GM19240 (cell line): ENCODE measurements around the gene CHPF.

Experiments used
- DNase-seq: peaks from one replicate; pipeline ENCODE4 v3.0.0; 2011; ENCODE audit warnings: low spot score; ENCODE audit not compliant: insufficient read length

The CHPF gene

DNA sequence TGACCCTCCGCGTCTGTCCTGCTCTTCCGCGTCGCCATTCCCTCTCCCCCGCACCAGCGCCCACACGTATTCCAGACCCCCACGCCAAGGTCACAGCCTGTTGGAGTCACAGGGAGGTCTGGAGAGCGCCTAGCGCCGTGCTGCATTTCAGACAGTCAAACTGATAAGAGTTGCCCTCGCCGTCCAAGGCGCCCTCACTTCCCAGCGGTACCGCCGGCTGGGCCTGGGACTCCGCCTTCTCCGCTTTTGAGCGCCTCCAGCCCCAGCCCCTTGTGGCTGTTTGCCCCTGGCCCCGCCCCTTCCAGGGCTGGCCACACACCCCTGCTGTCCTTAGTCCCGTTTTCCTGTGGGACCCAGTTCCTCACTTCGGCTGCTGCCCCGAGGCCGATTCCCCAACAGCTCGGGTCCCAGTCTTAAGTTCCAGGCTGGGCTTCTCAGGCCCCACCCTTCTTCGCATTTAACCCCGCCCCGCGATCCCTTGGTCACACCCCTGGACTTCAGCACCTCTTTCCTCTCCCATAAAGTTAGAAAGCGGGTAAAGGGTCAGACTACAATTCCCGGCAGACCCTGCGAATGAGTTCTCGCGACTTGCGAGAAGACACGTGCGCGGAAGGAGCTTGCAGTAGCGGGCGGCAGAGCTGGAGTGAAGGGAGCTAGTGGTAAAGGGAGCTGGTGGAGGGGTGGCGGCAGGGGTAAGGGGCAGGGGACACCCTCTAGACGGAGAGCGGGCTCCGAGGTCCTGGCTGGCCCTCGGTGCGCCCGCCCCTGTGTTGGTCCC, 45.1 kb downstream of the CHPF start, which contains the start of gene GMPPA:
Gene GMPPA, plus strand, starts transcription at position 612 of the 778 bp plus-strand sequence. CDS start 1,085 bp downstream, outside the sequence.
- DNase-seq = peak; percentile 100

DNA sequence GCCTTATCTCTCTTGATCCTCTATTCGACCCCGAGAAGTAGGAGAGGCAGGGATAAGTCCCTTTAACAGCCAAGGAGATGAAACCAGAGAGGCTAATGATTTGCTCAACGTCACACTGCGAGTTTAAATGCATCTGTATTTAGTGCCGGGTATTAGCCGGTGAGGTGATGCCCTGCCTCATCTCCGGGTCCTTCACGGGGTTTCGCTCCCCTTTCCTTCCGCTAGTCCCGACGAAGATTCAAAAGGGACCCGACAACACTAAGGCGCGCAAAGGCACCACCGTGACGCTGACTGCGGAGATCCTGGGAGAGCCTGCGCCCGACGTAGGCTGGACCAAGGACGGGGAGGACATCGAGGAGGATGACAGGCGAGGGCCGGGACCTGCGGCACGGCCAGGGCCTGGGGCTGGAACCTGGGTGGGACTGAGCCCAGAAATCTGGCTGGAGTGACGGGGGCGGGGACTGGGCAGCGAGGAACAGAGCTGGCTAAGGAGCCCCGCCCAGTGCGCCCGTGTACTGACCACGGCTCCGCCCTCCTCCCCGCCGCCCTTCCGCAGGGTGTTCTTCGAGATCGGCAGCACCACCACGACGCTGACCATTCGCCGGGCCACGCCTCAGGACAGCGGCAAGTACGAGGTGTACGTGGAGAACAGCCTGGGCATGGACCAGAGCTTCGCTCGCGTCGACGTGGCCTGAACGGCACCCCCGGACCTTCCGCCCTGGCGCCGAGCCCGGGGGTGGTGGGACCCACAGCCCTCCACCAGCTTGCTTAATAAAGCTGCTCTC, 45.9 kb downstream of the CHPF start:
- no peak for DNase-seq

DNA sequence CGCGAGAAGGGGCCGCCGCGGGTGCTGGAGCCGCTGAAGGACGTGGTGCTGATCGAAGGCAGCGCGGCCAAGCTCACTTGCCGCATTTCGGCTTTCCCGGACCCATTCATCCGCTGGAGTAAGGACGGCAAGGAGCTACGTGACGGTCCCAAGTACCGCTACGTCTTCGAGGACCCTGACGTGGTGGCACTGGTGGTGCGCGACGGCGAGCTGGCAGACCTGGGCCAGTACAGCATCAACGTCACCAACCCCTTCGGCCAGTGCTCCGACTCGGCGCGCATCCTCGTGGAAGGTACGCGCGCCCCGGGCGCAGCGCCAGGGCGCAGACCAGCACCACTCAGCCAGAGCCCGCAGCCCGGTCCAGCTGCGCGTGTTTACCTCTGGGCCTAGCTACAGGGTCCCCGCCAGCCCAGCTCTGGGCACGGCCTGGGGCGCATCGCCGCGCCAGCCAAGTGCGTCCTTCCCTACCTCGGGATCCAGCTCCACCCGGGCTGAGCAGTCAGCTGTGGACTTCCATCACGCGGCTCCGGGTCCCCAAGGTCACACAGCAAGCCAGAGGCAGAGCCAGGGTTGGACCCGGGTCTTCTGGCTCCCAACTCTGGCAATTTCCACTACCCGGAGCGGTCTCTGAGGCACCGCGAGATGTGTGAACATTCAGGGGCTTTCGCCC, 46.6 kb downstream of the CHPF start:
- no peak for DNase-seq

DNA sequence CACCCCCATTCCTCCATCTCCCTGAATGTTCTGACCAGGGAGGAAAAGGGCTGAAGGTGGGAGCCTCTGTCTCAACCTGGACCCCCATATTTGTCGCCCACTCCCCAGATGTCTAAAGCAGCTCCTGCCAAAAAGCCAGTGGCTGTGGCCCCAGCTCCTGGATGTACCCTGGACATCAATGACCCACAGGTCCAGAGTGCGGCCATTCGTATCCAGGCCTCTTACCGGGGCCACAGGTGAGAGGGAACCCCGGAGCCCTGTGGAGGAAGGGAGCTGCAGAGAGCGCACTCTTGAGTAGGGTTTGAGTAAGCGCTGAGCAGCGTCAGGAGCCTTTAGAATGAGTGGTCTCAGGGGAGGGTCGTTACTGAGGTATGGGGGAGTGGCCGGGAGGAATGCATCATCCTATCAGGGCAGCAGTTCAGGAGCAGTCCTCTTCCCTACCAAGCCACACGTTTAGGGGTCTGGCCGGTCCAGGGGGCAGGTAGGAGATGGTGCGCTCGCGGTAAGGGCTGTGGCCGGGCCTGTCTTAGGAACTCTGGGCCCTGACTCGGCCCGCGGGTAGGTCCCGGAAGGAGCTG, 47.3 kb downstream of the CHPF start:
- DNase-seq = no peak

DNA sequence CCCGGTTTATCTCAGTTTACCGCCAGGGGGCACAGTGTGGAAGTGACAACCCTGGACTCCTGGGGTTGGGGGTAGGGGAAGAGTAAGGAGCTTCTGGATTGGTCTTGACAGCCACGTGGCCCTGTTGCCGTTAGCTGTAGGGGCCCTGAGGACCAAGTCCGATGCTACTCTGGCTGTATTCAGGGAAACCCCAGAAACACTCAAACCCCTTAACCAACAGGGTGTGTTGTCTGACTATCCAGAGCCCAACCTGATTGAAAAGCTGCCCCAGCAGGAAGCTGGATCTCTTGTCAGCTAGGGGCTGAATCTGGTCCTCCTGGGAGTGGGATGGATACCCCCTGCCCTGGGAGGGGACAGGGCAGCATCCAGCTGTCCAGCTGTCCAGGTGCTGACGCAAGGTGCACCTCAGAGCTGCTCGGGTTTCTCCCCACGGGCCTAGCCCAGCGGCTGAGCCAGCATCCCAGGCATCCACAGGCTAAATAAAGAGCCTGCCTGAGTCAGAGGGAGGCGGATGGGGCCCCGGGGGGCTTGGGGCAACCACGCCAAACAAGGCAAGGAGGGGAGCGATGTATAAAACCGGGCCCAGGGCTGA, 48.0 kb downstream of the CHPF start:
- DNase-seq = peak; percentile 84

DNA sequence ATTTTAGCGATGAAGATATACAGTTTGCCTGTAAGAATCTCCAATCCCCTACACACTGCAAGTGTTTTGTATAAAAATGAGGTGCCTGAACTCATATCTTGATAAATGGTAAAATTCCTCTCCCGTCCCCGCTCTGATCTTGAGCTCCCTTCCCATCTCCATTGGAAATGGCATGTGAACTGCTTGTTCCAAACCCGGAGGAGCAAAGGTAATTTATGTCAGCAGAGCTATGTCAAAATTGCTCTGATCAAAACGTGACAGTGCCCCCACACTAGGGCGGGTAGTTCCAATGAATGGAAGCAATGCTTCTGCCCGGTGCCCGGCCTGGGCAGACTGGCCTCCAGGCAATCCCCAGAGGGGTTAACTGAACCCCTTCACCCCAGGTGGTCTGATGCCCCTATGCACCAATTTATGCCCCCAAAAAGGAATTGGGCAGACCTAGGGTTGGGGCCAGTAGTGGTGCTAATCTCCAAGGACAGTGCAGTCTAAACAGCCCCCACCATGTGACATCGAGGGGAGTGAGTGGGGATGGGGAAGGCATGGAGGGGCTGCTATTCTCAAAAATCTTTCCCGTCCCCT, 48.6 kb downstream of the CHPF start:
- no peak for DNase-seq

DNA sequence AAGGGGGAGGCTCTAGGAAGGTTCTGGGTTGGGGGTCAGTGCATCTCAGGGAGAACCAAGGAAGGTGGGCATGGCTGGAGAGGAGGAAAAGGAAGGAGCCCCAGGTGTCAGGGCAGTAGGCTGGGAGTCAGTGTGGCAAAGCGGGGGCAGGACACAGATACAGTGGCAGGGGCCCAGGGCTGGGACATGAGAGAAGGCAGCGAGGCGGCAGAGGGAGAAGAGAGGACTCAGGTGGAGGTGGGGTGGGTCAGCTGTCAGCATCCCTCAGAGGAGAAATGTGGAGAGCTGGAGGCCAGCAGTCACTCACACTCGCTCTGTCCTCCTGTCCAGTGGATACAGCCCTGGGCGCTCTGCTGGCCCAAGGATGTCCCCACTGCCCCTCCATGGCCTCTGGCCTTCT, 50.5 kb downstream of the CHPF start:
- DNase-seq = no peak

DNA sequence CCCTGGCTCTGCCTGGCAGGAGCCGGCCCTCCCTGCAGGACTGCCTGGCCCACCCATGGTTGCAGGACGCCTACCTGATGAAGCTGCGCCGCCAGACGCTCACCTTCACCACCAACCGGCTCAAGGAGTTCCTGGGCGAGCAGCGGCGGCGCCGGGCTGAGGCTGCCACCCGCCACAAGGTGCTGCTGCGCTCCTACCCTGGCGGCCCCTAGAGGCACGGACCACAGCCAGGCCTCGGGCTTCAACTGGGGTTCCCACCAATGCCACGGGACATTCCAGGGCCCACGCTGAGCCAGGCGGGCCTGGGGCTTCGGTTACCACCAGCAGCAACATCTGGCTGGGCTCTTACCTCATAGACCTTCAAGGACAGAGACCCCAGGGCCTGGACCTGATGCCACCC, 51.0 kb downstream of the CHPF start:
- no peak for DNase-seq

DNA sequence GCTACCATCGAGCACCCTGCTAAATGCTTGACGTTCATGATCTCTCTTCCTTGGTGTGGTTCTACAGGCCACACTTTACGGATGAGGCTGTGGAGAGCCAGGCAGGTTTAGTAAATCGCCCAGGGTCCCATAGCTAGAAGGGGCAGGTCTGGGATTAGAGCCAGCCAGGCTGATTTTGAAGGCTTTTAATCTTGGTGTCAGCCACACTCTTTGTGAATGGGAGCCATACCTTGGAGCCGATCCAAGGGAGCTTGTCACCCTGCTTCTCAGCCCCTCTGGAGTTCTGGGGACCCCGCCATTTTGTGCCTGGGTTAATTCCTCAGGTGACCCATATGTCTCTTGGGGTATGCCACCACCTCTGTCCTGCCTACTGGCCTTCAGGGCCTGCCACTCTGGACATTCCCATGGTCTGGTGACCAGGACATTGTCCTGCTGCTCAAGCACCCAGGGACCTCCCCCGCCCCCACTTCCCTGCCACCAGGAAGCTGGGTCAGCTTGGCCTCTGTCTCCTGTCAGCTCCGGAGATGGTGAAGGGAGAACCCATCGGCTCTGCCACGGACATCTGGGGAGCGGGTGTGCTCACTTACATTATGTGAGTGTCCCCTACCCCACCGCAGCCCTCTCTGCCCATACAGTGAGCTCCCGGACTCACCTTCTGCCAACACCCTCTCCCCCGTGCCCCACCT, 52.2 kb downstream of the CHPF start:
- DNase-seq = no peak

DNA sequence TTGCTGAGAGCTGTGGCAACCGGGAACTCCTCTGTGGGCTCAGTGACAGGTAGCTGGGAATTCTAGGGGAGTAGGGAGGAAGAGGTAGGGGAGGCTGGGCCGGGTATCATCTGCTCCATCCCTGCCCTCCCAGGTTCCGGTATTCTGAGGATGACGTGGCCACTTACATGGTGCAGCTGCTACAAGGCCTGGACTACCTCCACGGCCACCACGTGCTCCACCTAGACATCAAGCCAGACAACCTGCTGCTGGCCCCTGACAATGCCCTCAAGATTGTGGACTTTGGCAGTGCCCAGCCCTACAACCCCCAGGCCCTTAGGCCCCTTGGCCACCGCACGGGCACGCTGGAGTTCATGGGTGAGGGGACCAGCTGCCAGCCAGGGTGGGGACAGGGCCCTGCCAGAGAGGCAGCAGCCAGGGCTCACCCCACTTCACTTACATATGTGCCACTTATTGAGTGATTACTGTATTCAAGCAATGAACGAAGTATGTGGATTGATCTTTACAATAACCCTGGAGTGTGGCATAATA, 52.9 kb downstream of the CHPF start:
- no peak for DNase-seq

DNA sequence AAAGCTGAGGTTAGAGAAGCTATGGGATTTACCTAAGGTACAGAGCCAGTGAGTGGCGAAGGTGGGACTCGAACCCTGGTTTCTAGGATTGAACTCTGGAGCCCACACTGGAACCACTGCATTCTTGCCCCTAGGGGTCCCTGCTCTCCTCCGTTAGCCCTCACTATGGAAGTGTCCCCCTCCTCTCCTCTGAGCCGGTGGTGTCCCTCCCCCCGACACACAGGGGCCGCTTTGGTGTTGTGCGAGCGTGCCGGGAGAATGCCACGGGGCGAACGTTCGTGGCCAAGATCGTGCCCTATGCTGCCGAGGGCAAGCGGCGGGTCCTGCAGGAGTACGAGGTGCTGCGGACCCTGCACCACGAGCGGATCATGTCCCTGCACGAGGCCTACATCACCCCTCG, 53.4 kb downstream of the CHPF start:
- no peak for DNase-seq

DNA sequence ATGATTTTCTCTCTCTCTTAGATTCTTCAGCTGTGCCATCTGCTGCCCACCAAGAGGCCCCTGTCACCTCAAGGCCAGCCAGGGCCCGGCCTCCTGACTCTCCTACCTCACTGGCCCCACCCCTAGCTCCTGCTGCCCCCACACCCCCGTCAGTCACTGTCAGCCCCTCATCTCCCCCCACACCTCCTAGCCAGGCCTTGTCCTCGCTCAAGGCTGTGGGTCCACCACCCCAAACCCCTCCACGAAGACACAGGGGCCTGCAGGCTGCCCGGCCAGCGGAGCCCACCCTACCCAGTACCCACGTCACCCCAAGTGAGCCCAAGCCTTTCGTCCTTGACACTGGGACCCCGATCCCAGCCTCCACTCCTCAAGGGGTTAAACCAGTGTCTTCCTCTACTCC, 54.3 kb downstream of the CHPF start:
- DNase-seq = no peak
